A549 (cell line): ENCODE results near the gene UBXN2A. TPM values are rescaled to one million over a fixed set of nuclear protein-coding genes. Genes with fewer than 3 reads are reported as not detected.

Experiments
- ATAC-seq, 2 experiments: fragments of 200-7000 bp in 1 of 2; fragments of >200 bp in 1 of 2; cut with Nextera tagmentation in 1 of 2; cut with Tn5 transposase in 1 of 2; 3 replicates each; pipeline versions ENCODE4 v1.8.0 to v1.9.1; 2018 to 2020; ENCODE audit warnings: mild to moderate bottlenecking in 1 of 2, moderate library complexity in 1 of 2
- CTCF ChIA-PET: fragments of 300-600 bp; sonication (Branson Sonifier 250); formaldehyde crosslinking; extraction: SDS; loops from one replicate; lab custom pipeline; 2021; ENCODE audit warnings: antibody characterized with exemption, inconsistent platforms; lab: Yijun Ruan, JAX
- POLR2A ChIA-PET: fragments of 350-600 bp; formaldehyde crosslinking; extraction: SDS; loops from one replicate; lab custom pipeline; 2021; ENCODE audit warnings: antibody characterized with exemption, inconsistent platforms; lab: Yijun Ruan, JAX
- DNase-seq, 2 experiments: peaks; one replicate each; pipeline versions ENCODE4 v3.0.0 to v3.0.0-alpha.2; 2011 to 2016; ENCODE audit warnings: low read depth in 1 of 2, low spot score in 1 of 2
- FAIRE-seq: peaks from 2 replicates; lab custom pipeline; 2011; peaks lifted over from hg19 to GRCh38; lab: Jason Lieb, UNC
- H3K27ac ChIP-seq, 2 experiments: fragments of >200 bp; sonication (Bioruptor Twin); formaldehyde crosslinking; 3 replicates each; pipeline ENCODE4 v1.5.1; 2016 to 2017
- H3K4me1 ChIP-seq: fragments of >200 bp; sonication (Bioruptor Twin); formaldehyde crosslinking; 3 replicates; pipeline ENCODE4 v1.6.1; 2016
- H3K4me2 ChIP-seq: fragments of >200 bp; sonication (Bioruptor Twin); formaldehyde crosslinking; 3 replicates; pipeline ENCODE4 v1.6.1; 2016
- H3K4me3 ChIP-seq: fragments of >200 bp; sonication (Bioruptor Twin); formaldehyde crosslinking; 3 replicates; pipeline ENCODE4 v1.5.1; 2016
- H3K9me3 ChIP-seq: fragments of >200 bp; sonication (Bioruptor Twin); formaldehyde crosslinking; 3 replicates; pipeline ENCODE4 v1.6.1; 2016
- BCL3 ChIP-seq: fragments of >200 bp; sonication (Bioruptor Twin); formaldehyde crosslinking; IDR thresholded peaks from 3 replicates; pipeline ENCODE4 v1.6.1; 2016
- BHLHE40 ChIP-seq: IDR thresholded peaks from 2 replicates; pipeline ENCODE4 v1.6.1; 2012; ENCODE audit warnings: low read depth, low read length, inconsistent platforms
- CBX8 ChIP-seq: fragments of 200-600 bp; sonication (generic); IDR thresholded peaks from 2 replicates; pipeline ENCODE4 v1.6.1; 2016
- CEBPB ChIP-seq, 2 experiments: fragments of >200 bp in 1 of 2; sonication (Bioruptor Twin) in 1 of 2; formaldehyde crosslinking in 1 of 2; IDR thresholded peaks; 2 replicates each; pipeline ENCODE4 v1.6.1; 2012 to 2016
- CHD4 ChIP-seq: fragments of 200-600 bp; sonication (generic); IDR thresholded peaks from 2 replicates; pipeline ENCODE4 v1.6.1; 2016; ENCODE audit warnings: antibody characterized with exemption, mild to moderate bottlenecking, borderline replicate concordance
- E2F6 ChIP-seq: IDR thresholded peaks from 2 replicates; pipeline ENCODE4 v1.6.1; 2012; ENCODE audit warnings: low read depth, borderline replicate concordance
- EHF ChIP-seq: fragments of 250-450 bp; sonication (Bioruptor Pico); IDR thresholded peaks from 2 replicates; pipeline ENCODE4 v1.5.0; 2020; ENCODE audit warnings: mild to moderate bottlenecking
- EHMT2 ChIP-seq: fragments of 200-600 bp; sonication (generic); IDR thresholded peaks from 2 replicates; pipeline ENCODE4 v1.6.1; 2016; ENCODE audit warnings: antibody characterized with exemption, low read depth, mild to moderate bottlenecking, moderate library complexity
- ELK1 ChIP-seq: fragments of 150-350 bp; IDR thresholded peaks from 2 replicates; pipeline ENCODE4 v1.6.1; 2014; ENCODE audit warnings: low read depth, mild to moderate bottlenecking, low read length
- FOSL2 ChIP-seq, 2 experiments: fragments of 450-650 bp in 1 of 2; fragments of >200 bp in 1 of 2; sonication (Bioruptor Twin) in 1 of 2; formaldehyde crosslinking; IDR thresholded peaks; 2 replicates each; pipeline versions ENCODE4 v1.5.0 to v1.6.1; 2016 to 2020; ENCODE audit warnings: mild to moderate bottlenecking in 1 of 2, moderate library complexity in 1 of 2
- FOXS1 ChIP-seq: fragments of 250-450 bp; sonication (Bioruptor Pico); IDR thresholded peaks from 2 replicates; pipeline ENCODE4 v1.5.0; 2020; ENCODE audit warnings: mild to moderate bottlenecking, moderate library complexity
- HMGXB4 ChIP-seq: fragments of 250-450 bp; sonication (Bioruptor Pico); IDR thresholded peaks from 2 replicates; pipeline ENCODE4 v1.5.0; 2021; ENCODE audit warnings: mild to moderate bottlenecking, moderate library complexity, borderline replicate concordance
- HOXA7 ChIP-seq: fragments of 250-450 bp; sonication (Bioruptor Pico); IDR thresholded peaks from 2 replicates; pipeline ENCODE4 v1.5.0; 2020; ENCODE audit warnings: mild to moderate bottlenecking, moderate library complexity
- HOXB5 ChIP-seq: fragments of 250-450 bp; sonication (Bioruptor Pico); IDR thresholded peaks from 2 replicates; pipeline ENCODE4 v1.5.0; 2020; ENCODE audit warnings: mild to moderate bottlenecking, moderate library complexity
- JUN ChIP-seq, 2 experiments: fragments of >200 bp; sonication (Bioruptor Twin); formaldehyde crosslinking; IDR thresholded peaks; 2 replicates in 1 of 2; 3 replicates in 1 of 2; pipeline ENCODE4 v1.6.1; 2016 to 2017
- JUNB ChIP-seq: fragments of >200 bp; sonication (Bioruptor Twin); formaldehyde crosslinking; IDR thresholded peaks from 2 replicates; pipeline ENCODE4 v1.6.1; 2016
- KDM1A ChIP-seq: fragments of 200-600 bp; sonication (generic); IDR thresholded peaks from 2 replicates; pipeline ENCODE4 v1.6.1; 2016; ENCODE audit warnings: low read depth, mild to moderate bottlenecking
- KDM5A ChIP-seq: fragments of 200-600 bp; sonication (generic); IDR thresholded peaks from 2 replicates; pipeline ENCODE4 v1.6.1; 2016; ENCODE audit warnings: antibody characterized with exemption, mild to moderate bottlenecking
- MAX ChIP-seq: IDR thresholded peaks from 2 replicates; pipeline ENCODE4 v1.6.1; 2012
- MYC ChIP-seq: IDR thresholded peaks from 2 replicates; pipeline ENCODE4 v1.6.1; 2012; ENCODE audit warnings: mild to moderate bottlenecking, inconsistent platforms, low read length, improper control_type of control experiment, borderline replicate concordance
- NPAS2 ChIP-seq: fragments of 250-450 bp; sonication (Bioruptor Pico); IDR thresholded peaks from 2 replicates; pipeline ENCODE4 v1.8.0; 2022; ENCODE audit warnings: mild to moderate bottlenecking, moderate library complexity, borderline replicate concordance
- PHF8 ChIP-seq: fragments of 200-600 bp; sonication (generic); IDR thresholded peaks from 2 replicates; pipeline ENCODE4 v1.6.1; 2016; ENCODE audit warnings: low read depth, mild to moderate bottlenecking, antibody characterized with exemption, moderate library complexity, borderline replicate concordance
- POLR2A ChIP-seq: IDR thresholded peaks from 2 replicates; pipeline ENCODE4 v1.6.1; 2012; ENCODE audit warnings: mild to moderate bottlenecking, low read length
- POLR2AphosphoS2 ChIP-seq: conservative IDR thresholded peaks from 2 replicates; pipeline ENCODE4 v1.6.1; 2012; ENCODE audit warnings: low read length, improper control_type of control experiment, inconsistent platforms
- RNF2 ChIP-seq: fragments of 200-600 bp; sonication (generic); IDR thresholded peaks from 2 replicates; pipeline ENCODE4 v1.6.1; 2016; ENCODE audit warnings: low read depth, mild to moderate bottlenecking, antibody characterized with exemption, moderate library complexity, borderline replicate concordance
- SREBF2 ChIP-seq: fragments of 450-650 bp; IDR thresholded peaks from 2 replicates; pipeline ENCODE4 v1.6.1; 2014; ENCODE audit warnings: mild to moderate bottlenecking, moderate library complexity
- USF2 ChIP-seq: fragments of 450-650 bp; IDR thresholded peaks from 2 replicates; pipeline ENCODE4 v1.6.1; 2014; ENCODE audit warnings: antibody characterized with exemption
- ZFP36 ChIP-seq: fragments of 450-650 bp; IDR thresholded peaks from 2 replicates; pipeline ENCODE4 v1.6.1; 2014; ENCODE audit warnings: borderline replicate concordance; ENCODE audit not compliant: partially characterized antibody
- ZSCAN20 ChIP-seq: fragments of 250-450 bp; sonication (Bioruptor Pico); IDR thresholded peaks from 2 replicates; pipeline ENCODE4 v1.8.0; 2022; ENCODE audit warnings: mild to moderate bottlenecking, moderate library complexity
- WGBS: methylation state at CpG from one replicate; pipeline ENCODE4 v1.1.6; 2017; ENCODE audit errors: missing lambda C conversion rate; 5-methylcytosine and 5-hydroxymethylcytosine counted together
- polyA plus RNA-seq, 4 experiments: library from polyadenylated mRNA; depleted of rRNA in 3 of 4; stranded (reverse); fragments of >200 nt; fragmentation: RNase III in 1 of 4; extraction: RNeasy Plus Mini Kit Qiagen cat#74134 plus additional on column Dnase treatment in 1 of 4; gene quantifications; 2 replicates in 3 of 4; 3 replicates in 1 of 4; pipeline ENCODE4 v1.2.3, GENCODE V29; 2011 to 2017

UBXN2A gene
- polyA plus RNA-seq, 2 of the 4 experiments (the other 2 are of a cell fraction): 13.7 to 25.4 TPM

GRCh38 chr2:24046930-24047702 is 106.9 kb downstream of the UBXN2A start, which contains the start of gene WDCP:
Gene WDCP, minus strand, starts transcription at chr2:24047391. Its CDS starts 7,897 bp downstream, at chr2:24039494.
- CTCF ChIA-PET: interaction anchor here (0.9 to 1.8 kb wide), 7 partner anchors 8 to 120 kb away, joined by 3 to 7 read pairs (median 5); partner anchors contain the start of genes ATAD2B and TP53I3
- WGBS: 2% methylated on average over 30 of the region's 38 CpGs
- Histone ChIP-seq H3K9me3 (no peaks in the 10 kb centered on the region), H3K27ac (peak within 1 kb of the TSS; percentile 70 to 85), H3K4me1 (peaks cover 24% of the 10 kb centered on the region), H3K4me3 (peak within 1 kb of the TSS; percentile 66), H3K4me2 (peak within 1 kb of the TSS; percentile 80)
- FAIRE-seq (no peak), ATAC-seq (peak; percentile 92 to 98), DNase-seq (peak; percentile 93 to 99)
- TF ChIP-seq HOXB5 (CRISPR knock-in tag) (no peak), CHD4 (no peak), HMGXB4 (CRISPR knock-in tag) (no peak), JUNB (no peak), USF2 (no peak), SREBF2 (no peak), FOSL2 (IDR thresholded peaks at IDR 0.05) (no peak), FOSL2 (CRISPR knock-in tag; IDR thresholded peaks at IDR 0.05) (no peak), RNF2 (no peak), POLR2AphosphoS2 (no peak), PHF8 (peak; percentile 83), POLR2A (peak; percentile 90), BCL3 (peak; percentile 41; the same call in 2 of the 3 replicates), KDM5A (peak; percentile 28; the same call in 1 of the 2 replicates), BHLHE40 (0 out of 2 replicates have a peak, but pooled peaks have one; percentile 17), ZFP36 (no peak), MAX (peak; percentile 73), ELK1 (no peak), FOXS1 (CRISPR knock-in tag) (no peak), E2F6 (peak; percentile 77; the same call in 1 of the 2 replicates), HOXA7 (CRISPR knock-in tag) (no peak), KDM1A (no peak), CEBPB (IDR thresholded peaks at IDR 0.05) (no peak), CBX8 (no peak), EHMT2 (no peak), JUN (IDR thresholded peaks at IDR 0.05) (peak; percentile 73 to 75; a peak in 4 of 5 replicates), MYC (no peak), NPAS2 (CRISPR knock-in tag) (no peak), ZSCAN20 (CRISPR knock-in tag) (no peak), EHF (CRISPR knock-in tag) (no peak)
- POLR2A ChIA-PET: interaction anchor here (0.6 to 1.8 kb wide), 14 partner anchors 11 to 120 kb away, joined by 3 to 27 read pairs (median 6); partner anchors contain the start of genes ATAD2B, SF3B6, TP53I3 and UBXN2A
